HG02763 (cell line): ENCODE data around the gene CD2.

Source experiments
- ATAC-seq: cut with Tn5 transposase; IDR thresholded peaks from one replicate; pipeline ENCODE4 v1.9.1; 2021; ENCODE audit warnings: mild to moderate bottlenecking, moderate library complexity; ENCODE audit not compliant: unreplicated experiment

Gene CD2

DNA sequence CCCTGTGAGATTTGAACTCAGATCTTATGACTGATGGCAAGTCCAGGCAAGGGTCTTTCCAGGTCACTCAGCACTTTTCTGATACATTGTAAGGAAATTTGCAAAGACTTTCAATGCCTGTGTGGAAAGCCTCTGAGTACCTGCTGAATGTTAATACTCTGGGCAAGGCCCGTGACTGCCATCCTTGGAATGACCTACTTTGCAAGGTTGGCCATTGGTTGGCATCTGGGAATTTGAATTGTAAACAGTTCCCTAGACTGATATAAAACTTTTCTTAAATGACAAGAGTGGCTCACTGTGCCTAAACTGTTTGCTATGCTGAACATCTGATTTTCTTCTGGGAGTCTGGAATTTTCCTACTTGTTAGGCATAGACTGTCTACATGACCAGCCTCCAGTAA, 57.1 kb downstream of the CD2 start:
- ATAC-seq, result no peak

DNA sequence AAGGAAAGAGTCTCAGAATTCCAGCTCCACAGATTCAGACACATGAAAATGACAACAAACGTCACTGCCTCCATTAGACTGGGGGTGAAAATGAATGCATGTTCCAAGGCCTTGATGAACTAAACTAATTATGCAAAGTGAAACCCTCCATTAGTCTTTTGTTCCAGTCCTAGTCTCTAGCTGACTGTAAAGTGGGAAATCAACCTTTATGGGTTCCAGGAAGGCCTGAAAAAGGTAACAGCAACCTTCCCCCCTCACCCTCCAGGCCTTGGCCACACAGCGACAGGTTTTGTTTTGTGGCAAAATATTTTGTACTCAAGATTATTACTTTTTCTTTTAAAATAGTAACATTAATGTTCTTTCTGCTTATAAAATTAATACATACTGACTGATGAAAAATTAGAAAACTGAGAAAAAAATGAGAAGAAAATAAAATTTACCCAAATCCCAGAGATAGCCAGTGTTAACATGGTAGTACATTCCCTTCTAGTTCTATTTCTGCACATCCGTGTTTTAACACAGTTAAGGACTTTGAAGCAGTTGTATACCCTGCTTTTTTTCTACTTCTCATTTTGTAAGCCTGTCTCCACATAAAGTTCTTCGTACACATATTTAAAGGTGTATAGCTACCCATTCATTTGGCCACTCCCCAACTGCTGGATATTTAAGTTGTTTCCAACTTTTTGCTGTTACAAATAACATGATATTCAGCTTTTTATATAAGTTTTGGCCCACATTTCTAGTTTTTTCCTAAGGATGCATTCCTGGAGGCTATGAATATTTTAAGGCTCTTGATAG, 60.9 kb downstream of the CD2 start:
- no peak for ATAC-seq

DNA sequence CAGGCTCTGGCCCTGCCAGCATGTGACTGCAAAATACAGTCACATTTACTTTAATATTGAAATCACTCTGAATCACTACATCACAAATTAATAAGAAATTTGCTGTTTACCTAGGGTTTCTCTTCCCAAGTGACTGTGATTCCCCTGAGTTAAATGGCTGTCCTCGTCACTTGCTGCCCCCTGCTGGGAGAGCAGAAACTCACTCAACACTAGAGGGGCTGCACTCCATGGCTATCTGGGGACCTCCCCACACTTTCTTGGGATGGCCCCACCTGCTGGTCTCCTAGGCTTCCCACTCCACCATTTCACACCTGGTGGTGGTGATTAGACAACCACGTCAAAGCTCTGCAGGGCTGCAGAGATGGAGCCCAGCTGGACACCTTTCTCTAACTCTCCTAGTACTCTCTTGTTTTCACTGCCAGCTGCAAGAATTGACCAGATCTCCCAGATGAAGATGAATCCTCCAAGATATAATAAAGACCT, 63.4 kb downstream of the CD2 start:
- ATAC-seq, result no peak
